GM12878 (cell line): ENCODE results near the gene CHERP. TPM values are rescaled to one million over a fixed set of nuclear protein-coding genes. Genes with fewer than 3 reads are reported as not detected.
A peak's percentile ranks its signal among the peaks of the same experiment; 100 is the strongest.

Experiments
- BCL11A ChIP-seq: IDR thresholded peaks from 2 replicates; pipeline ENCODE4 v1.6.1; 2011; ENCODE audit warnings: low read depth, low read length
- CHD2 ChIP-seq: IDR thresholded peaks from 2 replicates; pipeline ENCODE4 v1.6.1; 2011; ENCODE audit warnings: low read depth, low read length, improper control_type of control experiment, borderline replicate concordance
- E2F4 ChIP-seq: IDR thresholded peaks from 2 replicates; pipeline ENCODE4 v1.6.1; 2012; ENCODE audit warnings: low read depth, low read length, improper control_type of control experiment
- E4F1 ChIP-seq: fragments of 450-650 bp; IDR thresholded peaks from 2 replicates; pipeline ENCODE4 v1.6.1; 2018; ENCODE audit warnings: borderline replicate concordance, mild to moderate bottlenecking; ENCODE audit not compliant: partially characterized antibody
- EP300 ChIP-seq, 2 experiments: fragments of 150-350 bp in 1 of 2; IDR thresholded peaks; 2 replicates each; pipeline ENCODE4 v1.6.1; 2011 to 2012; ENCODE audit warnings: low read depth in 2 of 2, low read length in 2 of 2, borderline replicate concordance in 1 of 2, improper control_type of control experiment in 1 of 2, inconsistent platforms in 1 of 2; ENCODE audit not compliant: control insufficient read depth in 1 of 2
- ESRRA ChIP-seq: IDR thresholded peaks from 2 replicates; pipeline ENCODE4 v1.6.1; 2012; ENCODE audit warnings: mild to moderate bottlenecking, low read length, improper control_type of control experiment
- GATAD2B ChIP-seq: fragments of 450-650 bp; conservative IDR thresholded peaks from 2 replicates; pipeline ENCODE4 v1.6.1; 2017; ENCODE audit warnings: low read depth, mild to moderate bottlenecking, moderate library complexity
- IRF3 ChIP-seq: fragments of 450-650 bp; IDR thresholded peaks from 2 replicates; pipeline ENCODE4 v1.6.1; 2014; ENCODE audit warnings: mild to moderate bottlenecking
- JUND ChIP-seq: IDR thresholded peaks from 2 replicates; pipeline ENCODE4 v1.6.1; 2012; ENCODE audit warnings: low read depth, mild to moderate bottlenecking, low read length, improper control_type of control experiment, moderate library complexity
- LARP7 ChIP-seq: fragments of 450-650 bp; IDR thresholded peaks from 2 replicates; pipeline ENCODE4 v1.6.1; 2017; ENCODE audit warnings: mild to moderate bottlenecking
- MYC ChIP-seq: IDR thresholded peaks from 2 replicates; pipeline ENCODE4 v1.6.1; 2011; ENCODE audit warnings: mild to moderate bottlenecking, low read length, moderate library complexity, inconsistent platforms; ENCODE audit not compliant: insufficient read depth, insufficient replicate concordance, insufficient read length, severe bottlenecking
- PAX5 ChIP-seq: IDR thresholded peaks from 2 replicates; pipeline ENCODE4 v1.6.1; 2011; ENCODE audit warnings: low read depth, low read length, borderline replicate concordance
- POU2F2 ChIP-seq: IDR thresholded peaks from 3 replicates; pipeline ENCODE4 v1.6.1; 2011; ENCODE audit warnings: low read depth, mild to moderate bottlenecking, low read length, borderline replicate concordance
- RELB ChIP-seq: fragments of 450-650 bp; IDR thresholded peaks from 2 replicates; pipeline ENCODE4 v1.6.1; 2017; ENCODE audit warnings: low read depth, mild to moderate bottlenecking, moderate library complexity
- RFX5 ChIP-seq: IDR thresholded peaks from 2 replicates; pipeline ENCODE4 v1.6.1; 2011; ENCODE audit warnings: low read depth, low read length, improper control_type of control experiment
- SMARCA5 ChIP-seq: fragments of 450-650 bp; IDR thresholded peaks from 2 replicates; pipeline ENCODE4 v1.6.1; 2017; ENCODE audit warnings: mild to moderate bottlenecking
- TARDBP ChIP-seq: IDR thresholded peaks from 2 replicates; pipeline ENCODE4 v1.6.1; 2016; ENCODE audit warnings: borderline replicate concordance
- TCF3 ChIP-seq: IDR thresholded peaks from 2 replicates; pipeline ENCODE4 v1.6.1; 2012; ENCODE audit warnings: low read depth, mild to moderate bottlenecking, low read length, borderline replicate concordance; ENCODE audit not compliant: insufficient read depth
- ZBED1 ChIP-seq: IDR thresholded peaks from 2 replicates; pipeline ENCODE4 v1.6.1; 2016; ENCODE audit warnings: borderline replicate concordance
- ZBTB33 ChIP-seq: fragments of 450-650 bp; IDR thresholded peaks from 2 replicates; pipeline ENCODE4 v1.6.1; 2017; ENCODE audit warnings: mild to moderate bottlenecking
- ZNF24 ChIP-seq: fragments of 450-650 bp; IDR thresholded peaks from 2 replicates; pipeline ENCODE4 v1.6.1; 2017; ENCODE audit warnings: antibody characterized with exemption, mild to moderate bottlenecking
- polyA plus RNA-seq, 11 experiments: library from polyadenylated mRNA; depleted of rRNA in 4 of 11; unstranded in 6 of 11; stranded (reverse) in 5 of 11; fragments of >200 nt; fragmentation: Nextera tagmentation in 4 of 11; fragmentation: Illumina TruSeq in 1 of 11; extraction: Ambion mirVana in 4 of 11; extraction: Trizol in 1 of 11; gene quantifications; 1 replicate in 1 of 11; 2 replicates in 10 of 11; pipeline versions ENCODE4 v1.2.1 to v1.2.3, GENCODE V29; 2011 to 2016; ENCODE audit warnings: inconsistent platforms in 2 of 11, missing spikeins in 2 of 11, low read depth in 1 of 11
- total RNA-seq, 4 experiments: library from RNA; depleted of rRNA in 3 of 4; stranded (reverse); fragments of >200 nt in 3 of 4; fragmentation: Illumina TruSeq in 1 of 4; extraction: Trizol in 1 of 4; gene quantifications; 2 replicates each; pipeline versions ENCODE4 v1.2.1 to v1.2.3, GENCODE V29; 2013 to 2021

The CHERP gene
- total and polyA plus RNA-seq, 10 of the 15 experiments (the other 5 are each of a cell fraction or from before 2014, with no cell fraction given): 0.66 to 65.3 (median 12.2) TPM

- TF ChIP-seq EP300 (IDR thresholded peaks at IDR 0.05; ENCODE audit: borderline replicate concordance in 1 of 2, control insufficient read depth in 1 of 2, low read depth in 2 of 2, low read length in 2 of 2) (no peak), BCL11A (no peak), RFX5 (no peak; the same call in 1 of the 2 replicates), CHD2 (peak; percentile 81), E2F4 (no peak), TARDBP (peak; percentile 54; the same call in 1 of the 2 replicates), ZBED1 (no peak), GATAD2B (no peak; the same call in 1 of the 2 replicates), ZBTB33 (no peak), JUND (no peak), TCF3 (peak; percentile 34; the same call in 1 of the 2 replicates), ESRRA (no peak), E4F1 (peak; percentile 61), IRF3 (no peak), ZNF24 (no peak), RELB (peak; percentile 70), POU2F2 (peak; percentile 51; the same call in 1 of the 3 replicates), PAX5 (no peak; the same call in 1 of the 2 replicates), SMARCA5 (no peak), LARP7 (peak; percentile 47; the same call in 1 of the 2 replicates), MYC (no peak)
These were observed 30.3 kb upstream of the CHERP start, which contains the start of gene SLC35E1 (continued) for GRCh38 chr19:16572332-16573211.
